GM19043 (cell line): ENCODE measurements around the gene NUMB.

Source experiments
- ATAC-seq: cut with Tn5 transposase; IDR thresholded peaks from one replicate; pipeline ENCODE4 v1.9.1; 2021; ENCODE audit warnings: low read depth; ENCODE audit not compliant: unreplicated experiment

Gene NUMB

GRCh38 chr14:73237786-73238423 lies 220.4 kb downstream of the NUMB start:
- no peak for ATAC-seq

GRCh38 chr14:73237219-73237785 lies 221.0 kb downstream of the NUMB start, which contains the start of gene PAPLN:
PAPLN (plus strand) TSS chr14:73237506; CDS start chr14:73239779, 2,273 bp downstream.
- no peak for ATAC-seq

- no peak for ATAC-seq
Measured at GRCh38 chr14:73236752-73237218, 221.6 kb downstream of the NUMB start.

- ATAC-seq, result no peak
Measured at GRCh38 chr14:73236157-73236556, 222.2 kb downstream of the NUMB start.

GRCh38 chr14:73235531-73236155 lies 222.7 kb downstream of the NUMB start:
- no peak for ATAC-seq

GRCh38 chr14:73234586-73235394 lies 223.6 kb downstream of the NUMB start:
- ATAC-seq, result no peak

GRCh38 chr14:73234029-73234428 lies 224.3 kb downstream of the NUMB start:
- ATAC-seq, result no peak

- no peak for ATAC-seq
Measured at GRCh38 chr14:73233564-73233963, 224.8 kb downstream of the NUMB start.

- no peak for ATAC-seq
Measured at GRCh38 chr14:73232984-73233383, 225.4 kb downstream of the NUMB start.

GRCh38 chr14:73231981-73232851 lies 226.1 kb downstream of the NUMB start:
- no peak for ATAC-seq

- no peak for ATAC-seq
Measured at GRCh38 chr14:73230051-73230450, 228.3 kb downstream of the NUMB start.

GRCh38 chr14:73227812-73228781 lies 230.2 kb downstream of the NUMB start:
- ATAC-seq, result no peak

GRCh38 chr14:73225496-73225895 lies 232.8 kb downstream of the NUMB start:
- no peak for ATAC-seq
